Stimulated activated CD8-positive, alpha-beta memory T cell treated with anti-CD3 and anti-CD28 coated beads, Interleukin-12 subunit alpha, Interleukin-12 subunit beta, amount 100 ng/mL, for 24 hours (primary cell): ENCODE data around the gene ZBTB18.
"Not testable (repeated sequence)": the region's sequence is repeated elsewhere in the genome, so short reads cannot be mapped to it uniquely, and the experiment has no call there.

Experiments used
- DNase-seq: peaks from one replicate; pipeline ENCODE4 v3.0.0-alpha.2; 2020; ENCODE audit errors: extremely low read depth

Gene ZBTB18

DNA sequence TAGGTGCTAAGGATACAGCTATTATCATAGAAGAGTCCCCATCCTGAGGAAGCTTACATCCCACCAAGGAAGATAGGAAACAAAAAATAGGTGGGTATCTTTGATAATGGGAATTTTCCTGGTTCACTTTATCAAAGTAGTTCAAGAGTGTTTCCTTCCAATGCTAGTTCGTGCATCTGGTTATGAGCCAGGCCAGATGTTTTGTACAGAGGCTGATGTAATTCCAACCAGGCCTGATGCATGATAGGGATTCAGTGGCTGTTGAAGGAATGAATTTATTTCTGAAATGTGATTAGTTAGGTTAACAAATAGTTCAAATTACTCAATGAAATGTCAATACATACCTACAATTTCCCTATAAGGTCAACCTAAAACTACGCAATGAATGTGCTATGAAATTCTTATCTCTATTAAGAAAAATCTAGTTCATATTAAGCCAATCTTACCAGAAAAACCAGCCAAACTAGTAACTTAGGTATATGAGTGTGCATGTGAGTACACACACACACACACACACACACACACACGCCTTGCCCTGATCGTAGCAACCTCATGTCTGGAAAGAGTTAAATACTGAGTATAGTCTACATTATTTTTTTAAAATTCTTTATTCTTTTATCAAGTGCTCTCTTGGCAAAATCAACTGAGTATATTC is 9.5 kb upstream of the ZBTB18 start:
- no peak for DNase-seq

GRCh38 chr1:244042293-244042692 is 8.8 kb upstream of the ZBTB18 start:
- DNase-seq, result no peak

GRCh38 chr1:244044423-244044822 is 6.7 kb upstream of the ZBTB18 start:
- no peak for DNase-seq

GRCh38 chr1:244046254-244046653 is 4.8 kb upstream of the ZBTB18 start:
- not testable (repeated sequence) for DNase-seq

DNA sequence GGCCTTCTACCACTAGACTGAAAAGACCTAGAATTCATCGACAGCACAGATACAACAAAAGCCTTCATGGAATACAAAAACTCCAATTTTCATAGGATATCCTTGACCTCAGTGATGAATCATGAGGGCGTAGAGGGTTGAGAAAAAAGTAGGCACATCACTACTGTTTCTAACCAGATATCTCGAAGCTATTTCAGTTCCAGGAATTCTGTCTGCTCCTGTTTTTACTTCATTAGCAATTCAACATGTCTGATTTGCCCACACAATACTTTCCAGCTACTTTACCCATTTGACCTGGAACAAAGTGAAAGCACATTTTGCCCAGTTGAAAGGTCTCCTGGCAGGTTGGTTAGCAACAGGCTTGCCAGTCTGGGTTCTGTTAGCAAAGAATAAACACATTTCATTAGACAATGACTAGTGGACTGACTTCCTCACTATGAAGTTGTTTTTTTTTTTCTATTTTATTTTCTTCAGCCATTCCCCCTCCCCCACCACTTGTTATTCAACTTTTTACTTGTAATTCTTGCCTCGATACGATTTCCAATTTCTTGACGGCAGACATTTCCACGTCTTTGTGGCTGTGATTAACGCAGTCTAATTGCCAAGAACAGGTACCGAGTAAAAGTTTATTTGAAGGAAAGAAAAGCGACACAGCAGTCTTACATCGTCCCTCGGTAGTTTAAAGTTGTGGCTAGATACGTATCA is 4.0 kb upstream of the ZBTB18 start:
- DNase-seq, result no peak

DNA sequence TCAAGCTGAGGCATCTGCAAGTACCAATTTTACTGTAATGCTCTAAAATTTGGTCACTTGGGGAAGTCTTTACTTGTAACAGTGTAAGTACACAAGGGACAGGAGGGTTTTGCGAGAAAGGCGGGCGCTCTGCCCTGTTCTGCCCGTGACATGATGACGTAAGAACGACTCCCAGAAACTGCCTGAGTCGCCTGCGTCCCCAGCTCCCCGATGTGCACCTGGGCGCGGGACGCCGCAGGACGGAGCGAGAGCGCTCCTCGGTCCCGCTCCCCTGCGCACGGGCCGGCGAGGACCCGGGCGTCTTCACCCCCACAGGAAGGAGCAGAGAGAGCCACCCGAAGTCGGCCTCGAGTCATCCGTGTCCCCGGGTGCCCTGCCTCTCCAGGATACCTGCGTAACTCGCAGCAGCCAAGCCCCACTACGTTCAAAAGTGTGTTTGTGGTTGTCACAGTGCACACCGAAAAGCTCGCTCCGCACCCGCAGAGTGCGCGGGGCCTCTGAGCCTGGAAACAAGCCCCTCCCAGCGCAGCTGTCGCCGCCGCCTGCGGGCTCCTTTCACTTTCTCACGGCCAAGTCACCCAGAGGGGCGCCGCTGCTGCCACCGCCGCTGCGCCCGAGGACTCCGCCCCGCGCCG is 3.3 kb upstream of the ZBTB18 start:
- DNase-seq, result no peak

DNA sequence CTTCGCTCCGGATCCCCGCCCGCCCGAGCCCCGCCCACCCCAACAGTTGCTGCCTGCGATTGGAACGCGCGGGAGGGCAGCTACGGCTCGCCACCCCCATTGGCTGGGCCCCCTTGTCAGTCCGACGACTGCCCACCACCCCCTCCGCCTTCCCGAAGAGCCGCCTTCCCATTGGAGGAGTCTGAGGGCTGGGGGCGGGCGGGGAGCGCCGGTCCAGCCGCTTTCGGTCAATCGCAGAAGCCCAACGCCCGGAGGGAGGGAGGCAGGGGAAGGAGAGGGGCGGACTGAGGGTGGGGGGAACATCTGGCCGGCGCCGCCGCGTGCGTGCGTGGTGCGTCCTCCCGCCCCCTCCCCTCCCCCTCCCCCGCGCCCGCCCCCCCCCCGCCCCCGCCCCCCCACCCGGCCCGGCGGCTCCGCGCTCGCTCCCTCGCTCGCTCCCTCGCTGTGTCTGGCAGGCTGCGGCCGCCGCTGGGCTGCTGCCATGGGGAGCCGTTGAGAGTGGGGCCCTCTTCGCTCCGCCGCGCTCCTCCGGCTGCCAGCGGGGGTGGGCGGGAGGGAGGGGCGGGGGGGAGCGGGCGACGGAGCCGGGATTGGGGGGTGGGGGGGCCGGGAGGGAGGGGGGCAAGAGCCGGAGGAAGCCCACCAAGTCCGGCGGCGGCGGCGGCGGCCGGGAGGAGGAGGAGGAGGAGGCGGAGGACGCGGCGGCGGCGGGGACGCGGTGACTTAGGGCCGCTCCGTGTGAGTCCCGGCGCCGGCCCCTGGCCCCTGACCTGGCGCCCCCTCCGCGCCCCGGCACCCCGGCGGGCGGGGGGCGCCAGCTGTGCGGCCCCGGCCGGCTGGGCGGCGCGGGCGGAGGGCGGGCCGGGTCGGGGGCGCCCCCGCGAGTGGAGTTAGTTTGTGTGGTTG is 2.6 kb upstream of the ZBTB18 start:
- DNase-seq, result peak; percentile 96

- DNase-seq, result no peak
These were observed 1.7 kb upstream of the ZBTB18 start for GRCh38 chr1:244049162-244050013.

GRCh38 chr1:244050014-244050834 is 859 bp upstream of the ZBTB18 start:
- no peak for DNase-seq

GRCh38 chr1:244052016-244052727 is 1.1 kb downstream of the ZBTB18 start:
- no peak for DNase-seq

- no peak for DNase-seq
These were observed 1.7 kb downstream of the ZBTB18 start for GRCh38 chr1:244052728-244053312.

DNA sequence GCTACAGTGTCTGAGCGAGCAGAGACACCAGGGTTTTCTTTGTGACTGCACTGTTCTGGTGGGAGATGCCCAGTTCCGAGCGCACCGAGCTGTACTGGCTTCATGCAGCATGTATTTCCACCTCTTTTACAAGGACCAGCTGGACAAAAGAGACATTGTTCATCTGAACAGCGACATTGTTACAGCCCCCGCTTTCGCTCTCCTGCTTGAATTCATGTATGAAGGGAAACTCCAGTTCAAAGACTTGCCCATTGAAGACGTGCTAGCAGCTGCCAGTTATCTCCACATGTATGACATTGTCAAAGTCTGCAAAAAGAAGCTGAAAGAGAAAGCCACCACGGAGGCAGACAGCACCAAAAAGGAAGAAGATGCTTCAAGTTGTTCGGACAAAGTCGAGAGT is 2.7 kb downstream of the ZBTB18 start:
- no peak for DNase-seq

DNA sequence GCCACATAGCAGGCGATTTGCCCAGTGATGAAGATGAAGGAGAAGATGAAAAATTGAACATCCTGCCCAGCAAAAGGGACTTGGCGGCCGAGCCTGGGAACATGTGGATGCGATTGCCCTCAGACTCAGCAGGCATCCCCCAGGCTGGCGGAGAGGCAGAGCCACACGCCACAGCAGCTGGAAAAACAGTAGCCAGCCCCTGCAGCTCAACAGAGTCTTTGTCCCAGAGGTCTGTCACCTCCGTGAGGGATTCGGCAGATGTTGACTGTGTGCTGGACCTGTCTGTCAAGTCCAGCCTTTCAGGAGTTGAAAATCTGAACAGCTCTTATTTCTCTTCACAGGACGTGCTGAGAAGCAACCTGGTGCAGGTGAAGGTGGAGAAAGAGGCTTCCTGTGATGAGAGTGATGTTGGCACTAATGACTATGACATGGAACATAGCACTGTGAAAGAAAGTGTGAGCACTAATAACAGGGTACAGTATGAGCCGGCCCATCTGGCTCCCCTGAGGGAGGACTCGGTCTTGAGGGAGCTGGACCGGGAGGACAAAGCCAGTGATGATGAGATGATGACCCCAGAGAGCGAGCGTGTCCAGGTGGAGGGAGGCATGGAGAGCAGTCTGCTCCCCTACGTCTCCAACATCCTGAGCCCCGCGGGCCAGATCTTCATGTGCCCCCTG is 3.3 kb downstream of the ZBTB18 start:
- no peak for DNase-seq

- DNase-seq, result no peak
These were observed 3.8 kb downstream of the ZBTB18 start for GRCh38 chr1:244054924-244055263.

DNA sequence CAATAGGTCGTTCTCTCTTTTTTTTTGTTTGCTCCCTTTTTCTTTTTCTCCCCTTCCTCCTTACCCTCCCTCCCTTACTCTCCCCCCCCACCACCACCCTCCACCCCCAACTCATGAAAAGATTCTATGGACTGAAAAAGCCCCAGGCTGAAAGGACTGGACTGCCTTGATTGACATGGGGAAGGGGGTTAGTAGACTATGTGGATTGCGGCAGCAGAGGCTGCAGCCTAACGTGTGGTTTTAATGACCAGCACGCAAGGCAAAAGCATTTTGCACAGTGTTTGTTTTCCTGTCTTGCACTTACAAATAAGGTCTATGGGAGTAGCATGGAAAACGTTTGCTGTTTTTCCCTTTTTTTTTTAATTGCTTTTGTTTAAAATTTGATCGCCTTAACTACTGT is 5.5 kb downstream of the ZBTB18 start:
- no peak for DNase-seq

DNA sequence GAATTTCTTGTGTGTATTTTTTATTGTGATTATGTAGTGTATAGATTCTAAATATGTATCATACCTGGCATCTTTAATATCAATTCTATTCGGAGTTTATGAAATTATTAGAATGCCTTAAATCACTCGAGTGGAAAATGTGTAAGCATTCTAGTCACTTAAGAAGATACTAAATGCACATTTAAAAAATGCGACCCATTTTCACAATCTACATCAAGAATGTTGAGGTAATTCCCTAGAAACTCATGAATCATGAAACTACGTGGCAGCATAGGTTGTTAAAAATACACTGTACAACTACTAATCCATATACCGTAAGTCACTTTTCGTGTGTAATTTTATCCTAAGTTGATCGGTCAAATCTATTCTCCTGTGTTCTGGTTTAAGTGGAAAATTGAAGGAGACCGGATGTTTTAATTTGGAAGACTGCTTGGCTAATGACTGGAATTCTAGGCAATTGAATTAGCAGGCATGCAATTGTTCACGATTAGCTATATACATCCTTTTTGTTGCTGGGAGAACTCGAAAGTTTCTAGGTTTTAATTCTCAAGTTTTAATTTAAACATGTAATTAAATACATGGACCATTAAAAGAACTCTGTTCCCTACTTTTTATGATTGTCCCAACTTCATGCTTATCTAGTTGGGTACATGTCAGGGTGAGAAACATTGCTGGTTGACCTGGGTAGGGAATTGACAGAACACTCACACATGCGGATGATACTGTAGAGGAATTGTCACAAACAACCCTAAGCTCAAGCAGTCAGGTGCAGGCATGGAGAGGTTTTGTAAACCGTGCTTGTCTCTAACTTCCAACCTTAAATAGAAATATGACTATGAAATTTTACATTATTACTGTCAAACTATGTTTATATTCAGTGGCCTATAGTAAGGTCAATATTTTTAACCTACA is 6.6 kb downstream of the ZBTB18 start:
- DNase-seq, result no peak

- DNase-seq, result no peak
These were observed 9.0 kb downstream of the ZBTB18 start for GRCh38 chr1:244060117-244060516.

- DNase-seq, result no peak
These were observed 9.6 kb downstream of the ZBTB18 start for GRCh38 chr1:244060686-244061085.
